HG03280 (cell line): ENCODE measurements around the gene ZNF106.

Experiments
- ATAC-seq: cut with Tn5 transposase; IDR thresholded peaks from one replicate; pipeline ENCODE4 v1.9.1; 2021; ENCODE audit warnings: mild to moderate bottlenecking, moderate library complexity; ENCODE audit not compliant: unreplicated experiment

Gene ZNF106

DNA sequence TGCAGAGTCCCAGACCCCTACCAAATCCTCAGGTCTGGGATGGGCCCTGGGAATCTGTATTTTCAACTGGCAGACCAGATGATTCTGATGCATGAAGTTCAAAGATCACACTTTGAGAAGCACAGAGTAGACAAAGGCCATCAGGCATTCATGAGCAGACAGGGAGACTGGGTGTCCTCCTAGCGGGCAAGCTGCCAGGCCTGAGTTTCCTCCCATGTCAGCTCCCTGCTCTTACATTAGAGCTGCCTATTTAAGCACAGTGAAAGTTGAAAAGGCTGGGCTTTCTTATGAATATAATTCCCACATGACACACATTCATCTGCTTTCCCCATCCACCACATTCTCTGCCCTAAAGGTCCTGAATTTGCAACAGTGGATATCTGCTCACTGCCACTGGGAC, 117.7 kb downstream of the ZNF106 start:
- ATAC-seq = no peak

GRCh38 chr15:42371096-42371495, 119.8 kb downstream of the ZNF106 start:
- no peak for ATAC-seq

- ATAC-seq = no peak
These were observed 122.8 kb downstream of the ZNF106 start for GRCh38 chr15:42368096-42368495.

GRCh38 chr15:42367041-42367440, 123.9 kb downstream of the ZNF106 start:
- no peak for ATAC-seq

DNA sequence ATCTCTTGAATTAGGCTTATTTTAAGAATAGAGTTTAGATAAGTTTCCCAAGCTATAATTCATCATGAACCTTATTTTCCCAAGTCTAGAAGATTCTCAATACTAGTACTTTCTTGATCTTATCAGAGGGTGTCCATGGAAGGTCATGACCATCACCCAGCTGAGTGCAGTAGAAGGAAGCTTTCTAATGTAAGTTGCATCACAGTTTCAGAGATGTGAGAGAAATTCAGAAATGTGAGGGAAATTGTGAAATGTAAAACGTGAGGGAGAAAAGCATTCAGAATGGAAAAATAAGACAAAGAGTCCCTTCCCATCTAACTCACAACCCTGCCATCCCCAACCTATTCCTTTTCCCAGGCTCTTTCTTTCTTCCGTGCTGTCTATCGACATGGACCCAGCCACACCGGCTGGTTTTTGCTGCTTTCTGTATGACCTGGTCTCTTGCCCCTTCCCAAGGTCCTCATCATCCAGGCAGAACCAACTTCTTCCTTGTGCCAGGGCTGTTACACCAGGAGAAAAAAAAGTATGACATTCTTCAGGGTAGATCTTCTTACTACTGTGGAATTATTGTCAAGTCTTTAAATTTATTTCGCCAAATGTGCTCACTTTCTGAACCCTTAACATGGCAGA, 124.9 kb downstream of the ZNF106 start:
- no peak for ATAC-seq

DNA sequence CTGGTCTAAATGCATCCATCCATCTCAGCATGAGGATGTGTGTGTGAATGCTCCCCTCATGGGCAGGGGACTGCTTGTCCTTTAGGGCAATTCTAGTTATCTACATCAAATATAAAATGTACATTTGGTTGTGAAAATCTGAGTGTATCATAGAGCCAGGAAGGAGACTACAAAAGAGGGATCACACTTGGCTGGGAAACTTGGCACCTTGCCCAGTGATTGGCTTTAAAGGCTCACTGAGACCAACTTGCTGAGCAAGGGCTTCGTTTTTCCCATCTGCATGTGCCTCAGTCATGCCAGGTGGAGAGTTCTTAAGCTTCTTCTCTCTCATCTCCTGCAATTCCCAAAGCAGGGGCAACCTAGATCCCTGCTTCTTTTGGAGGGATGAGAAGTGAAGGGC, 126.4 kb downstream of the ZNF106 start:
- no peak for ATAC-seq

GRCh38 chr15:42363942-42364341, 127.0 kb downstream of the ZNF106 start:
- ATAC-seq = no peak

GRCh38 chr15:42363487-42363886, 127.5 kb downstream of the ZNF106 start:
- no peak for ATAC-seq
